Muscle of leg (tissue), 11 donors: ENCODE data around the gene HIPK3. TPM values are rescaled to one million over a fixed set of nuclear protein-coding genes. Genes with fewer than 3 reads are reported as not detected.

Experiments
- DNase-seq: peaks from one replicate; pipeline ENCODE4 v3.0.0; 2013
- H3K27ac ChIP-seq: one replicate; pipeline ENCODE4 v1.5.1; 2013; ENCODE audit warnings: mild to moderate bottlenecking, low read length, control low read depth
- H3K27me3 ChIP-seq: one replicate; pipeline ENCODE4 v1.6.1; 2013; ENCODE audit warnings: low read length; ENCODE audit not compliant: control insufficient read depth, insufficient read depth
- H3K36me3 ChIP-seq: one replicate; pipeline ENCODE4 v1.6.1; 2013; ENCODE audit warnings: low read length; ENCODE audit not compliant: control insufficient read depth, insufficient read depth
- H3K4me1 ChIP-seq: one replicate; pipeline ENCODE4 v1.6.1; 2013; ENCODE audit warnings: low read length; ENCODE audit not compliant: control insufficient read depth, insufficient read depth
- H3K4me3 ChIP-seq: one replicate; pipeline ENCODE4 v1.5.1; 2013; ENCODE audit warnings: low read length, control low read depth
- H3K9me3 ChIP-seq: replicated peaks from 2 replicates; pipeline ENCODE4 v1.6.1; 2013; ENCODE audit warnings: low read depth, low read length; ENCODE audit not compliant: control insufficient read depth
- WGBS: methylation state at CpG from one replicate; pipeline ENCODE4 v1.1.5; 2013; ENCODE audit warnings: missing lambda C conversion rate; ENCODE audit not compliant: insufficient coverage; 5-methylcytosine and 5-hydroxymethylcytosine counted together
- polyA plus RNA-seq, 8 donors: library from polyadenylated mRNA; unstranded; fragments of 120-200 nt; gene quantifications; one replicate each; pipeline versions ENCODE4 v1.2.1 to v1.2.3, GENCODE V29; 2013; ENCODE audit warnings: inconsistent platforms in 1 of 8, low replicate concordance in 1 of 8; ENCODE audit not compliant: insufficient read length in 8 of 8, insufficient read depth in 1 of 8
- total RNA-seq: library from RNA; stranded (reverse); fragments of 120-200 nt; gene quantifications from one replicate; pipeline ENCODE4 v1.2.4, GENCODE V29; 2013

HIPK3 gene
- total and polyA plus RNA-seq, 9 donors = 47.4 to 189 (median 74.3) TPM

DNA sequence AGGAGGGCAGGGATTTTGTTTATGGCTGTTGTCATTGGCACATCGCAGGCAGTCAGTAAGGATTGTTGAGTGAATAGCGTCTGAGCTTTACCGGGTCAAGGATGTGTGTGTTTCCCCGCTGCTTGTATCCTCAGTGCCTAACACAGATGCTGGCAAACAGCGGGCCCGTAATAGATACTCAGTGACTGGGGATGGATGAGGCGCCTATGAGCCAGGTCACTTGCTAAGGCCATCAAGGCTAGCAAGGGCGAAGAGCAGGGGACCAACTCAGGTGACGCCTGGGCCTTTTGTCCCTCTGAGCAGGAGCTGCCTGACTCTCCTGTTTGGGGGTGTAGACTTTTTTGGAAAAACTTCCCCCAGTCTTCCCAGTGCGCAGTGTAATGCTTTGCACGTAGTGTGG, 118.1 kb downstream of the HIPK3 start:
- no peak for DNase-seq
- no peaks in the 10 kb centered on the region for H3K36me3 ChIP-seq
- H3K27ac ChIP-seq = no peak overlapping the region
- peak overlapping the region; percentile 48 for H3K4me3 ChIP-seq
- H3K9me3 ChIP-seq = no peaks in the 10 kb centered on the region
- H3K27me3 ChIP-seq = peaks cover 37% of the 10 kb centered on the region
- H3K4me1 ChIP-seq = peaks cover 10% of the 10 kb centered on the region
- WGBS = 83% methylated on average over 3 of the region's 11 CpGs

DNA sequence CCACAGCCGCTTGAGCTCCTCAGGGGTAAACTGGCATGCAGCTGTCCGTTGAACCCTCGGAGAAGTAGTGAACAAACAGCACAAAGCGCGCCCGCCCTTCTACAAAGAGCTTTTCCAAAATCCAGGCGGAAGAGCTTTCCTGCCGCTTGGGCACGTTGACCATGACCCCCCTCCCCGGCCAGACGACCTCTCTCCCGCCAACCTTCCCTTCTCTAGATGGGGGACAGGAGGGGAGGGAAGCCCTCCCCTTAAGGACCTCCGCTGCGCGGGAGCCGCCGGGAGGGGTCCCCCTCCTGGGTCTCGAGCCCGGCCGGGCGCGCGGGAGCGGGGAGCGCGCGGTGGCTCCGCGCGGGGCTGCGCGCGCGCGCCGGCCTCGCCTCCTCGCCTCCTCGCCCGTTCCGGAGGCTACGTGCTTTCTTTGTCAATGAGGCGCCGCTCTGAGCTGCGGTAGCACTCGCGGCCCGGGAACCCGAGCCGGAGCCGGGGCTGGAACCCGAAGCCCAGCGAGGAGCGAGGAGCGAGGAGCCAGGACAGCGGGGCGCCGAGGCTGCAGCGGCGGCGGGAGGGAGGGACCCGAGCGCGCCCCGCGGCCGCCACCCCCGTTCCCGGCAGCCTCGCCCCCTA, 118.6 kb downstream of the HIPK3 start, which contains the start of gene KIAA1549L:
Gene KIAA1549L, plus strand, starts transcription at position 421 of the 624 bp plus-strand sequence.
- Histone ChIP-seq H3K36me3 (no peaks in the 10 kb centered on the region), H3K4me1 (peaks cover 10% of the 10 kb centered on the region), H3K27me3 (peaks cover 37% of the 10 kb centered on the region), H3K9me3 (no peaks in the 10 kb centered on the region), H3K27ac (no peak within 1 kb of the TSS), H3K4me3 (peak within 1 kb of the TSS; percentile 48)
- under 1% methylated on average over 63 of the region's 70 CpGs for WGBS
- peak; percentile 38 for DNase-seq

DNA sequence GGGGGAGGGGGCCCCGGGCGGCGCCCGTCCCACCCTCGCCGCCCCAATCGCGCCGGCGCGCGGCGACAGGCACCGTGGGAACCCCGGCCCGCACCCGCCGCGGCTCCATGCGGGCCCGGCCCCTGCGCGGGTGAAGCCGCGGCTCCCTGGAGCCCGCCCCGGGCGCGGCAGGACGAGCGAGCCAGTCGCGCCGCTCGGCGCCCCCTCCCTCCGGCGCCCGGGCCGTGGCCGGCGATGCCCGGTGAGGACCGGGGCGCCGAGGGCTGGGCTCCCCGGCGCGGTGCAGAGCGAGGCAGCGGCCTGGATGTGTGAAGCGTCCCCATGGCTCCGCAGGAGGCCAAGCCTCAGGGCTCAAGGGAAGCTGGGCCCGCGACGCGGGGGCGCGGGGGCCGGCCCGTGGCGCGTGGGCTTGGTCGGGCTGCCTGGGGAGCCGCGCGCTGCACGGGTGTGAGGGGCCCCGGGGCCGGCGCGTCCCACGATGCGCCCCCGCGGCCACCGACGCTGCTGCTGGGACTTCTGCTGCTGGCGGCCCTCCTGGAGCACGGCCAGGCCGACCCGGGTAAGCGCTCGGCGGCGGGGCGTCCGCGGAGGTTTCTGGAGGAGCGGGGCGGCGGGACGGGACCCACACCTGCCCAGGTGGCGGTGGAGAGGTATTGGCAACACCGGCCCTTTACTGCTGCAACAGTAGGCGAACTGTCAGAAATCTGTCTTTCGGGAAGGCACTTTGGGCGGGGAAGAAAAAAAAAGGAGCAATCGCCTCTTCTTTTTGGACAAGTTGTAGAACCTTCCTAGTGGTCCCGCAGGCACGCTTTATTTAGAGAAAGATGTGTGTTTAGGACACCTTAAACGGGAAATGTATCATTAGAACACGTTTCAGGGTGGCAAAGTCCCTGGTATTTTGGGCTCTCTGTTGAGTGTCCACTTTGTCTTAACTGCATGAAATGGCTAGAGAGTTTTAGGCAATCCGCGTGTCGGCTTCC, 119.4 kb downstream of the HIPK3 start:
- peak; percentile 23 for DNase-seq
- H3K4me1 ChIP-seq = peaks cover 10% of the 10 kb centered on the region
- H3K4me3 ChIP-seq = peak overlapping the region; percentile 26
- H3K27me3 ChIP-seq = peaks cover 37% of the 10 kb centered on the region
- no peaks in the 10 kb centered on the region for H3K36me3 ChIP-seq
- WGBS = 1% methylated on average over 94 of the region's 106 CpGs
- H3K9me3 ChIP-seq = no peaks in the 10 kb centered on the region
- H3K27ac ChIP-seq = no peak overlapping the region

GRCh38 chr11:33377412-33378370, 120.5 kb downstream of the HIPK3 start:
- H3K4me1 ChIP-seq = peaks cover 10% of the 10 kb centered on the region
- no peak for DNase-seq
- H3K27me3 ChIP-seq = peaks cover 37% of the 10 kb centered on the region
- H3K27ac ChIP-seq = no peak overlapping the region
- 57% methylated on average over 3 of the region's 10 CpGs for WGBS
- no peak overlapping the region for H3K4me3 ChIP-seq
- no peaks in the 10 kb centered on the region for H3K36me3 ChIP-seq
- H3K9me3 ChIP-seq = no peaks in the 10 kb centered on the region

DNA sequence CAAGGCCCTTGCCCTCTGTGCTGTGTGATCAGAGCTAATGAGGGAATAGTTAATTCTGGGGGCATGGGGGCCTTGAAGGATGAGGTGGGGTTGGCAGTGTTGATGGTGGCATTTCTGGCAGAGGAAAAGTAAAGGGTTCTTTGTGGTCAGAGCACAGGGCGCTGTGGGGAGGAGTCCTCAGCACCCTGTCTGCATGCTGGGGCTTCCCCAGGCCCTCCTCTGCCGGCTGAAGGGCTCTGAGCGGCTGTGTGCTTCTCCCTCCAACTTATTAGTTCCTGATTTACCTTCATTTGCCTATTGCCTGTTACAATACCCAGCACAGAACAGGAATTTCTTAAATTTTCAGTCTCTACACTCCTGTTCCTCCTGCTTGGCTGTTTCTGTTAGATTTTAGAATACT, 122.8 kb downstream of the HIPK3 start:
- Histone ChIP-seq H3K36me3 (no peaks in the 10 kb centered on the region), H3K27ac (no peak overlapping the region), H3K4me1 (peaks cover 10% of the 10 kb centered on the region), H3K27me3 (peaks cover 28% of the 10 kb centered on the region), H3K9me3 (no peaks in the 10 kb centered on the region), H3K4me3 (no peak overlapping the region)
- 60% methylated on average over 2 of the region's 3 CpGs for WGBS
- DNase-seq = no peak

DNA sequence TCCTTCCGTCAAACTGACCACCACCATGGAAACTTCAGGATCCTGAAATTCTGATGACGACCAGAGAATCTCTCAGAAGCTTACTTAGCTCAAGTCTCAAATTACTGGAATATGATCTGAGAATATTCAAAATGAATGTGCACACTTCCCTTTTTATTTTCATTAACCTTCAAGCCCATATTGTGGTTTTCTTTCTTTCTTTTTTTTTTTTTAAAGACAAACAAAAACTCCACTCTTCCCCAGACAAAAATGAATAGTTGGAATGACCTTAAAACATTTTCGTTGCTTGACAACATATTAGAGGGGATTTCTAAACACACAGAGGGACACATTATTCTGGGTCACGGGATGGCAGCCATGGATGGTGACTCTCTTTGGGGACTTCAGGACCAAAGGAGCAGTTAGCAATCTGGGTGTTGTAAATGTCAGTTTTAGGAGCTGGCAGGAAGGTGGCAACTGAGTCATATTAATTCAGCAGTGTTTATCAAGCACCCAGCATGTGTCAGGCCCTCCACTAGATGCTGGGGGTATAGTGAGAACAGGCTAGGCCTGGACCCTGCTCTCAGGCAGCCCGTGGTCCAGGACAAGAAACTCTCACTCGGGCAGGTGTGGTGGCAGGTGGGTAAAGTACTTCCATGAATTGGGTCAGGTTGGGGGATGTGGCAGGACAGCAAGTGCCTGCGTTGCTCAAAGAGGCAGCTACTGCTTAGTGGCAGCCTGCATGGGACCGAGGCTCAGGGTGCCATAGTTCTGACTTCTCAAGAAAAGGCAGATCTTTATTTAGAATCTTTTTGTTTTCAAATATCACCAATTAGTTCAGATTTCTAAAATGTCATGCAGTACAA, 126.1 kb downstream of the HIPK3 start:
- Histone ChIP-seq H3K27ac (no peak overlapping the region), H3K9me3 (peaks cover 3% of the 10 kb centered on the region), H3K27me3 (peaks cover 11% of the 10 kb centered on the region), H3K4me1 (no peaks in the 10 kb centered on the region), H3K4me3 (no peak overlapping the region), H3K36me3 (no peaks in the 10 kb centered on the region)
- peak; percentile 8 for DNase-seq
- WGBS = 81% methylated on average over 4 of the region's 8 CpGs

- Histone ChIP-seq H3K4me3 (no peak overlapping the region), H3K27me3 (peaks cover 5% of the 10 kb centered on the region), H3K9me3 (peaks cover 3% of the 10 kb centered on the region), H3K4me1 (no peaks in the 10 kb centered on the region), H3K27ac (no peak overlapping the region), H3K36me3 (no peaks in the 10 kb centered on the region)
- no CpG with 5 or more reads among the region's 1 CpG for WGBS
- DNase-seq = no peak
Observed at GRCh38 chr11:33383920-33384209, 126.7 kb downstream of the HIPK3 start.

DNA sequence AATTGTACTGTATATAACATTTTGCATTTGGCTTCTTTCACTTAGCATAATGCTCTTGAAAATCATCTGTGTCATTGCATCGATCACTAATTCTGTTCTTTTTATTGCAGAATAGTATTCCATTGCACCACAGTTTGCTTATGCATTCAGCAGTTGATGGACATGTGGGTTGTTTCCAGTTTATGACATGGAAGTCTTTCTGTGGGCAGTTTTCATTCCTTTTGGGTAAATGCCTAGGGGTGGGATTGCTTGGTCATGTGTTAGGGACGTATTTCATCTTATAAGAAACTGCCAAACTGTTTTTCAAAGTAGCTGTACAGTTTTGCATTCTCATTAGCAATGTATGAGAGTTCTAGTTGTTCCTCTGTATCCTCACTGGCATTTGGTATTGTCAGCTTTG, 127.0 kb downstream of the HIPK3 start:
- Histone ChIP-seq H3K27me3 (peaks cover 4% of the 10 kb centered on the region), H3K36me3 (no peaks in the 10 kb centered on the region), H3K4me3 (no peak overlapping the region), H3K9me3 (peaks cover 3% of the 10 kb centered on the region), H3K4me1 (no peaks in the 10 kb centered on the region), H3K27ac (no peak overlapping the region)
- WGBS = no CpG with 5 or more reads among the region's 2 CpGs
- DNase-seq = no peak

DNA sequence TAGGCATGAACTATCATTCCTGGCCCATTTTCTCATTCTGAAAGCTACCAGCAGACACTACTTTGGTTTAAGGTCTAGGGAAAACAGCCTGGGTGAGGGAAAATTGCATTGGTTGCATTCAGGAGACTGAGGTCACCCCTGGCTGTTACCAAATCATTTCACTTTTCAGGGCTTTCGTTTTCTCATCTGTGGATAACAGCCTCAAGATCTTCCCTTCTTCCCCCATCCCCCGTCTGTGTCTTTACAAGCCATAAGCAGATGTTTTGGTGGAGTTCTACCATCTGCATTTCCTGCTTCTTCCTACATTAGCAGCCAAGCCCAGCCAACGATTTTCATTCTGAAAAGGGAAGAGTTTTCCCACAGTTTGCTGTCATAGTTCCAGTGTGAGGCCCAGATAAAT, 130.4 kb downstream of the HIPK3 start:
- no peak overlapping the region for H3K4me3 ChIP-seq
- H3K27me3 ChIP-seq = no peaks in the 10 kb centered on the region
- H3K9me3 ChIP-seq = peaks cover 3% of the 10 kb centered on the region
- H3K4me1 ChIP-seq = no peaks in the 10 kb centered on the region
- H3K27ac ChIP-seq = no peak overlapping the region
- DNase-seq = peak; percentile 8
- no CpG with 5 or more reads among the region's 3 CpGs for WGBS
- no peaks in the 10 kb centered on the region for H3K36me3 ChIP-seq
